GM12864 (cell line): ENCODE measurements around the gene SERTAD2.

Source experiments
- DNase-seq: peaks from one replicate; pipeline ENCODE4 v3.0.0-alpha.2; 2011; ENCODE audit warnings: low read depth
- H3K4me3 ChIP-seq: 2 replicates; pipeline ENCODE4 v1.5.1; 2011; ENCODE audit warnings: mild to moderate bottlenecking, low read depth, low read length, control low read depth
- CTCF ChIP-seq: IDR thresholded peaks from 2 replicates; pipeline ENCODE4 v1.5.1; 2011; ENCODE audit warnings: low read depth, mild to moderate bottlenecking, moderate library complexity, low read length, control low read depth, inconsistent platforms; ENCODE audit errors: missing control alignments

The SERTAD2 gene

GRCh38 chr2:64685430-64685829, 31.7 kb upstream of the SERTAD2 start:
- H3K4me3 ChIP-seq, result no peak overlapping the region
- no peak for TF ChIP-seq CTCF
- no peak for DNase-seq

- no peak for DNase-seq
- H3K4me3 ChIP-seq, result no peak overlapping the region
- TF ChIP-seq CTCF, result no peak
Measured at GRCh38 chr2:64683771-64684510, 30.2 kb upstream of the SERTAD2 start.

GRCh38 chr2:64681479-64681967, 27.8 kb upstream of the SERTAD2 start:
- DNase-seq, result no peak
- H3K4me3 ChIP-seq, result no peak overlapping the region
- TF ChIP-seq CTCF, result no peak

- DNase-seq, result no peak
- H3K4me3 ChIP-seq, result no peak overlapping the region
- no peak for TF ChIP-seq CTCF
Measured at GRCh38 chr2:64679673-64680425, 26.1 kb upstream of the SERTAD2 start.

GRCh38 chr2:64678771-64679590, 25.3 kb upstream of the SERTAD2 start:
- no peak overlapping the region for H3K4me3 ChIP-seq
- no peak for TF ChIP-seq CTCF
- DNase-seq, result no peak

DNA sequence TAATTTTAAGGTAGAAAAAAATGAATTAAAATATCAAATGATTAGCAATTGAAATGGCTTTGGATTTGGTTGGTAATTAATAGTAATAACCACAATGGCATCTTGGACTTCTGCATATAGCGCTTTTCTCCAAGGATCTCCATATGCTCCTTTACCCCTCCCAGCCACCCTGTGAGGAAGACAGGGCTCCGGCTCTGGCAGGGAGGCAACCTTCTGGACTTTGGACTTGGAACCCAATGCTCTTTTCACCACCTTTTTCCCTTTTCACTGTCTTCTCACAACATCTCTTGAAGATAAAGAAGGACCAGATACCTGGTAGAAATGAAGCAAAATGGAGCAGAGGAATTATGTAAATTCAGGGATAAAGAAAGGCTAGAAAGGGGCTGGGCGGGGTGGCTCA, 23.8 kb upstream of the SERTAD2 start:
- no peak overlapping the region for H3K4me3 ChIP-seq
- DNase-seq, result no peak
- TF ChIP-seq CTCF, result no peak
